Measurements from ENCODE around the gene SLC5A8. TPM values are rescaled to one million over a fixed set of nuclear protein-coding genes. Genes with fewer than 3 reads are reported as not detected.

Gene SLC5A8
- total and polyA plus RNA-seq, 4 donors = 1.3 to 7.0 (median 3.6) TPM

- Histone ChIP-seq H3K4me3 (no peak overlapping the region), H3K27me3 (ENCODE audit: control insufficient read depth in 3 of 3, insufficient read depth in 3 of 3, low read length in 2 of 3) (no peaks in the 10 kb centered on the region), H3K27ac (ENCODE audit: low read depth in 1 of 2, low read length in 1 of 2) (no peak overlapping the region), H3K9me3 (ENCODE audit: control insufficient read depth in 4 of 4, insufficient read depth in 3 of 4, low read length in 3 of 4) (peaks cover 0 to 5% (median 2%) of the 10 kb centered on the region in 4 donors), H3K9ac (ENCODE audit: insufficient read depth in 1 of 2, low read length in 2 of 2) (no peak overlapping the region), H3K36me3 (ENCODE audit: control insufficient read depth in 4 of 4, insufficient read depth in 4 of 4, low read length in 4 of 4) (no peaks in the 10 kb centered on the region), H3K4me1 (ENCODE audit: control insufficient read depth in 5 of 5, insufficient read depth in 5 of 5, low read length in 5 of 5) (no peaks in the 10 kb centered on the region)
- TF ChIP-seq CTCF (IDR thresholded peaks at IDR 0.05; ENCODE audit: control extremely low read depth, extremely low read depth) = no peak
- no peak for DNase-seq
- 61 to 80% methylated on average over 4 of the region's 4 CpGs for WGBS, 2 donors
- no peak for ATAC-seq (ENCODE audit: insufficient read depth, low FRiP score)
Measured at GRCh38 chr12:101107032-101107763, 102.8 kb downstream of the SLC5A8 start.

Small RNA genes within 50 kb of the gene (small RNA-seq; reads per million reads assigned to genes)
- not detected for gene RNU6-768P (ENCODE audit: low replicate concordance)

Other genes starting within 250 kb of the SLC5A8 start
- gene UTP20, start 69.9 kb upstream of the SLC5A8 start, total RNA-seq = 10 to 100 TPM; 15.1 to 19.7 TPM
- gene UTP20, start 69.9 kb upstream of the SLC5A8 start, polyA plus RNA-seq = 1 to 10 TPM; 1.9 to 4.9 TPM
- 10 to 100 TPM; 85.5 to 87.4 TPM for gene ARL1, start 197.5 kb upstream of the SLC5A8 start, total RNA-seq
- gene ARL1, start 197.5 kb upstream of the SLC5A8 start, polyA plus RNA-seq = 10 to 100 TPM; 28.7 to 44.0 TPM